ENCODE results near the gene HSPA13. TPM values are rescaled to one million over a fixed set of nuclear protein-coding genes. Genes with fewer than 3 reads are reported as not detected.

The HSPA13 gene
- total RNA-seq, 4 donors from 2014 or later, result 5.9 to 9.2 (median 7.1) TPM

DNA sequence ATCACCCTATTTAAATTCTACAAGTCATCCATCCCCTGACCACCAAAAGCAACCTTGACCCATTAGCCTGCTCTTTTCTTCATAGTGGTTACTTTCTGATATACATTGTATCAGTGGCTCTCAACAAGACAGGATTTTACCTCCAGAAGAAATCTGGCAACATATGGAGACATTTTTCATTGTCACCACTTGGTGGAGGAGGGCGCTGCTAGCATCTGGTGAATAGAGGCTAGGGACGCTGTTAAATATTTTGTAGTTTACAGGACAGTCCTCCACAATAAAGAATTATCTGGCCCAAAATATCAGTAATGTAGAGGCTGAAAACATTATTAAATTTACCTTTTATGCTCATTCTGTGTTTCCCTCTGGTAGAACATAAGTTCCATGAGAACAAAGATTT is 6.1 kb downstream of the HSPA13 start:
- no peak overlapping the region for H3K4me3 ChIP-seq (ENCODE audit: low read depth, poor library complexity, severe bottlenecking)
- TF ChIP-seq, protein P1, sequence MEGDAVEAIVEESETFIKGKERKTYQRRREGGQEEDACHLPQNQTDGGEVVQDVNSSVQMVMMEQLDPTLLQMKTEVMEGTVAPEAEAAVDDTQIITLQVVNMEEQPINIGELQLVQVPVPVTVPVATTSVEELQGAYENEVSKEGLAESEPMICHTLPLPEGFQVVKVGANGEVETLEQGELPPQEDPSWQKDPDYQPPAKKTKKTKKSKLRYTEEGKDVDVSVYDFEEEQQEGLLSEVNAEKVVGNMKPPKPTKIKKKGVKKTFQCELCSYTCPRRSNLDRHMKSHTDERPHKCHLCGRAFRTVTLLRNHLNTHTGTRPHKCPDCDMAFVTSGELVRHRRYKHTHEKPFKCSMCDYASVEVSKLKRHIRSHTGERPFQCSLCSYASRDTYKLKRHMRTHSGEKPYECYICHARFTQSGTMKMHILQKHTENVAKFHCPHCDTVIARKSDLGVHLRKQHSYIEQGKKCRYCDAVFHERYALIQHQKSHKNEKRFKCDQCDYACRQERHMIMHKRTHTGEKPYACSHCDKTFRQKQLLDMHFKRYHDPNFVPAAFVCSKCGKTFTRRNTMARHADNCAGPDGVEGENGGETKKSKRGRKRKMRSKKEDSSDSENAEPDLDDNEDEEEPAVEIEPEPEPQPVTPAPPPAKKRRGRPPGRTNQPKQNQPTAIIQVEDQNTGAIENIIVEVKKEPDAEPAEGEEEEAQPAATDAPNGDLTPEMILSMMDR (IDR thresholded peaks at IDR 0.05), result no peak
- no peak for TF ChIP-seq POLR2A (IDR thresholded peaks at IDR 0.05)
- no peak for DNase-seq (ENCODE audit: low spot score in 2 of 2)
- WGBS, 2 donors, result 96 to 97% methylated on average over 2 of the region's 2 CpGs
- intact Hi-C loops (cut with DNase I; ENCODE audit: low total_unique reads), result no loop called here

DNA sequence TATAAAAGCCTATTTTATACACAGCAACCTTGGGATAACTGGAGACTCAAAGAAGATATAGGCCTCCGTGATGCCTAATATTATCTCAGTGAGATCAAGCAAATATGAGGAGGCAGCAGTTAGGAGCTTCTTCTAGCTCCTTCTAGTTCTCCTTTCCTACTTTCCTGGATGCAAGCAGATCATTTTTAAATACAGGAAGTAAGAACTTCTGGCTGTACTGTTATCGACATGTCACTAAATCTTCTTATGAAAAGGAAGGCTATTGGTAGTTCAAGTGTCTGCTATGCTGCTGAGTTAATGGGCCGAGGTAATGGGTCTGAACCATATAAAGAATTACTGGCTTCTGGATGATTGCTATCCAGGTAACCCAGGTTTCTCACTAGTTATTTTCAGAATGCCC is 15.9 kb downstream of the HSPA13 start:
- DNase-seq (ENCODE audit: low spot score in 2 of 2), result no peak
- no peak for TF ChIP-seq POLR2A (IDR thresholded peaks at IDR 0.05)
- TF ChIP-seq, protein P1 (IDR thresholded peaks at IDR 0.05), result no peak
- intact Hi-C loops (cut with DNase I; ENCODE audit: low total_unique reads), result no loop called here
- H3K4me3 ChIP-seq (ENCODE audit: low read depth, poor library complexity, severe bottlenecking), result no peak overlapping the region
- WGBS, 2 donors, result 67 to 68% methylated on average over 3 of the region's 3 CpGs

DNA sequence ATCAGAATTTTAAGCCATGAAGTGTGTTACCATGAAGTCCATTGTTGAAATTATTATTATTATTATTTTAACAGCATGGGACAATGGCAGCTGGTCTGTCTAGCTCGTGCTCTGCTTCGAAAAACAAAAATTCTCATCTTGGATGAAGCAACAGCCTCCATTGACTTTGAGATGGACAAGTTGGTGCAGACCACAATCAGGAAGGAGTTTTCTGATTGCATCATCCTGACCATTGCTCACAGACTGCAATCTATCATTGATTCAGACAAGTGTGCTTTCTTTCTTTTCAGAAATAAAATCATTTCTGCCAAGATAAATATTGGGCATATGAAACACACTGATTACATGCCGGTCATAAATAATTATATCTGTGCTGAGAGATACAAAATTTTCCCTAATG is 21.0 kb downstream of the HSPA13 start:
- WGBS, 2 donors, result 49 to 74% methylated on average over 3 of the region's 3 CpGs
- TF ChIP-seq, protein P1 (IDR thresholded peaks at IDR 0.05), result no peak
- no peak for TF ChIP-seq POLR2A (IDR thresholded peaks at IDR 0.05)
- DNase-seq (ENCODE audit: low spot score in 2 of 2), result no peak
- no peak overlapping the region for H3K4me3 ChIP-seq (ENCODE audit: low read depth, poor library complexity, severe bottlenecking)
- intact Hi-C loops (cut with DNase I; ENCODE audit: low total_unique reads), result no loop called here

DNA sequence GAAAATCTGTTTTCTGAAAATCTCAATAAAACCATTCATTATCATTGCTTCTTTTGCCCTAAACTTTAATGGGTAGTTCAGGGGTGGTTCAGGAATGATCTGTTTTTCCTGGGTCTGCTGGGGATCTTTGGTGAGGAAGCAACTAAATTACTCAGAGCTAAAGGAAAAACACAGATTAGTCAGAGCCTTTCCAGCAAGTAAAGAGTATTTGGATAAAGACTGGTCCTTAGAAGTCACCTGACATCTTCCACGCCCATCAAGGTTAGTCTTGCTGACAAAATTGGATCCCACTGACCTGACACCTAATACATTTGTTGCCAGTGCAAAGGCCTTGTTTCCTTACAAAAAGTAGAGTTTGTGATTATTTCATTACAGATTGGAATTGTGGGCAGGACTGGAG is 24.2 kb downstream of the HSPA13 start:
- 74 to 75% methylated on average over 1 of the region's 1 CpG for WGBS, 2 donors
- no peak overlapping the region for H3K4me3 ChIP-seq (ENCODE audit: low read depth, poor library complexity, severe bottlenecking)
- TF ChIP-seq POLR2A (IDR thresholded peaks at IDR 0.05), result no peak
- no peak for DNase-seq (ENCODE audit: low spot score in 2 of 2)
- intact Hi-C loops (cut with DNase I; ENCODE audit: low total_unique reads), result no loop called here

DNA sequence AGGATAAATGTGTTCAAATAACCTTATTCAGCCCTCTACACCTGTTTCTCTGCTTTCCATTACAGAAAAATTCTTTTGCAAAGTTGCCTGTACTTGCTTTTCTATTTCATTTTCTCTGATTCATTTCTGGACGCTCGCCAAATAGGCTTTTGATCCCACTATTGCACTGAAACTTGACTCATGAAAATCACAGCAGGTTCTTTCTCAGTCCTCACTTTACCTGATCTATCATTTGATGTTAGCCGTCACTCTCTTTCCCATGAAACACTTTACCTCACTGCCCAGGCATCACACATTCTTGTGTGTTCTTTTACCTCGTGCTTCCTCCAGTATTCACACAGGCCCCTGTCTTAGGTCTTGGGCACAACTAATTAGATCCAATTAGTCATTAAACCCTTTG is 26.2 kb downstream of the HSPA13 start:
- H3K4me3 ChIP-seq (ENCODE audit: low read depth, poor library complexity, severe bottlenecking), result no peak overlapping the region
- TF ChIP-seq, protein P1 (IDR thresholded peaks at IDR 0.05), result no peak
- intact Hi-C loops (cut with DNase I; ENCODE audit: low total_unique reads), result no loop called here
- no peak for DNase-seq (ENCODE audit: low spot score in 2 of 2)
- WGBS, 2 donors, result 24 to 26% methylated on average over 4 of the region's 4 CpGs

DNA sequence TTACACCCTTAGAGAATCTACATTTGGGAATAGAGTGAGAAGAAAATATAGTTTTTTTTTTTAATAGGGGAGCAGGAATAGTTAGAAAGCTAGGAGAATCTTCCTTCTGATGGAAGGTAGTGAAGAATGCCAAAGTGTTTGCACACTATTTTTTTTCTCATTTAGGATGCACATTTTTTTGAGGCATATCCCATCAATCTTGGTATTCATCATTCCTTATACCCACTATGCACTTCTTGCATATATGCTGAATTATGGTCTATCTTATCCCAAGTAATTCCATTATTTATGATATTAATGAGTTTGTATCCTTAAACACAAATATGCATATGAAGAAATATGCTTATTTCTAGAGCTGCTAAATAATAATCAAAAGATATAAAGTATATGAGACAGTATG is 28.4 kb downstream of the HSPA13 start:
- H3K4me3 ChIP-seq (ENCODE audit: low read depth, poor library complexity, severe bottlenecking), result no peak overlapping the region
- intact Hi-C loops (cut with DNase I; ENCODE audit: low total_unique reads), result no loop called here
- no peak for DNase-seq (ENCODE audit: low spot score in 2 of 2)
- no peak for TF ChIP-seq POLR2A (IDR thresholded peaks at IDR 0.05)
- TF ChIP-seq, protein P1 (IDR thresholded peaks at IDR 0.05), result no peak

Measured in lower leg skin (tissue), 4 donors.